ENCODE data around the gene FOXN3. TPM values are rescaled to one million over a fixed set of nuclear protein-coding genes. Genes with fewer than 3 reads are reported as not detected.

The FOXN3 gene
- total RNA-seq, 1 donor from 2014 or later: 31.8 TPM

DNA sequence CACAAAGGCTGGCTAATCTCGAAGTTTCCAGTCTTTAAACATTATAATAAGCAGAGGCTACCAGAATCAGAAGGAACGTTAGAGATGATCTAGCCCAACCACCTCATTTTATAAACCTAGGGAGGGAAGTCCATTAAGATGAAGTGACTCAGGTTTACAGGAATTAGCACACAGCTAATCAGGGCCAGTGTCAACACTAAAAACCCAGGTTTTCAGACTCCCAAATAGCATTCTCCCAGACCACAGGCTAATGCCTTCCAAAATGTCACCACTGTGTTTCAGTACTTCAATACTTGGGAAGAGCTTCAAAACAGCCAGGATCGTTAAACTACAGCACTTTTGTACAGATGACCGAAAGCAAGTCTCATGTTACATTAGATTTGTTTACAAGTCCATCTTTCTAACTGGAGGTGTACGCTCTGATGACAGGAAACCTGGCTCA is 89.2 kb downstream of the FOXN3 start:
- H3K27ac ChIP-seq (ENCODE audit: low read depth, low read length): no peak overlapping the region
- H3K27me3 ChIP-seq (ENCODE audit: control insufficient read depth in 3 of 3, insufficient read depth in 3 of 3, low read length in 3 of 3): no peaks in the 10 kb centered on the region
- no peak overlapping the region for H3K4me3 ChIP-seq (ENCODE audit: low read length in 3 of 3)
- H3K9ac ChIP-seq (ENCODE audit: low read depth in 1 of 3, low read length in 3 of 3): no peak overlapping the region
- peaks cover 0 to 4% (median 0%) of the 10 kb centered on the region in 3 donors for H3K36me3 ChIP-seq (ENCODE audit: control insufficient read depth in 3 of 3, insufficient read depth in 3 of 3, low read length in 3 of 3)
- peaks cover 10 to 20% (median 11%) of the 10 kb centered on the region in 3 donors for H3K4me1 ChIP-seq (ENCODE audit: control insufficient read depth in 3 of 3, insufficient read depth in 3 of 3, low read length in 3 of 3)
- H3K9me3 ChIP-seq (ENCODE audit: control insufficient read depth in 3 of 3, low read length in 3 of 3): no peaks in the 10 kb centered on the region

DNA sequence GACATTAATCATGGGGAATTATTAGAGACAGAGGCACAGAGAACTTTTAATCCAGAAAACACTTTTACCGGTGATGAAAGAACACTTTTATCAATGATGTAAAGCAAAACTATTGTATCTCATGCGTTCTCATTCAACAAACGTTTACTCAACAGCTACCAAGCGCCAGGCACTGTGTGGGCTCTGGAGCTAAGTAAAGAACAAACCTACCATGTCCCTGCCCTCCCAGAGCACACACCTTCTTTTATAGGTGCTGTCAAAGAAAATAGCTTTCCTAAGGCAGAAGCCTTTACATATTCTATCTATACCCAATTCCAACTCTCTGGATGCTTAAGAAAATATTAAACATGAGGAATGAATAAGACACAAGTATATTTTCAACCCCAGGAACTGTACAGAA is 91.1 kb downstream of the FOXN3 start:
- Histone ChIP-seq H3K4me1 (ENCODE audit: control insufficient read depth in 3 of 3, insufficient read depth in 3 of 3, low read length in 3 of 3) (peaks cover 10 to 27% (median 17%) of the 10 kb centered on the region in 3 donors), H3K9ac (ENCODE audit: low read depth in 1 of 3, low read length in 3 of 3) (no peak overlapping the region), H3K9me3 (ENCODE audit: control insufficient read depth in 3 of 3, low read length in 3 of 3) (no peaks in the 10 kb centered on the region), H3K36me3 (ENCODE audit: control insufficient read depth in 3 of 3, insufficient read depth in 3 of 3, low read length in 3 of 3) (peaks cover 0 to 4% (median 0%) of the 10 kb centered on the region in 3 donors), H3K4me3 (ENCODE audit: low read length in 3 of 3) (no peak overlapping the region), H3K27me3 (ENCODE audit: control insufficient read depth in 3 of 3, insufficient read depth in 3 of 3, low read length in 3 of 3) (no peaks in the 10 kb centered on the region), H3K27ac (ENCODE audit: low read depth, low read length) (no peak overlapping the region)

DNA sequence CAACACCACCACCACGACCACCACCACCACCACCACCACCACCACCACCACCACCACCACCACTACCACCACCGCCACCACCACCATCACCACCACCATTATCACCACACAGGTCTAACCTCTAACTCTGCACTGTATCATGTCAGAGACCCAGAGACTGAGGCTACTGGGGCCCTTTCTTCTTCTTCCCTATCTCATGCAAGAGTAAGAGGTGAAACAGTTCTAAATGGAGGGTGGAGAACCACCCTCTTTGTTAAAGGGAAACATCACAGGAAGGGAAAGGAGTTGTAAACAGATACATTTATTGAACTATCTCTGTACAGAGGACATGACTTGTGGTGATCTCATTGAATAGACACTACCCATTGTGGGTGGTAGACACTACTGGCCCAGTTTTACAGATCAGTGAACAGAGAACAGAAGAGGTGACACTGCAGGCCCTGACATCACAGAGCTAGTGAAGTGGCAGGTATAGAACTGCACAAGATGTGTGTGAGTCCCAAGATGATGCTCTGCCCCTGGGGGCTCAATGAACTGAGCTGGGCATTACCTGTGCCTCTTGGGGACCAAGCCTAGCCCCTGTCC is 91.6 kb downstream of the FOXN3 start:
- peaks cover 4 to 22% (median 15%) of the 10 kb centered on the region in 3 donors for H3K4me1 ChIP-seq (ENCODE audit: control insufficient read depth in 3 of 3, insufficient read depth in 3 of 3, low read length in 3 of 3)

DNA sequence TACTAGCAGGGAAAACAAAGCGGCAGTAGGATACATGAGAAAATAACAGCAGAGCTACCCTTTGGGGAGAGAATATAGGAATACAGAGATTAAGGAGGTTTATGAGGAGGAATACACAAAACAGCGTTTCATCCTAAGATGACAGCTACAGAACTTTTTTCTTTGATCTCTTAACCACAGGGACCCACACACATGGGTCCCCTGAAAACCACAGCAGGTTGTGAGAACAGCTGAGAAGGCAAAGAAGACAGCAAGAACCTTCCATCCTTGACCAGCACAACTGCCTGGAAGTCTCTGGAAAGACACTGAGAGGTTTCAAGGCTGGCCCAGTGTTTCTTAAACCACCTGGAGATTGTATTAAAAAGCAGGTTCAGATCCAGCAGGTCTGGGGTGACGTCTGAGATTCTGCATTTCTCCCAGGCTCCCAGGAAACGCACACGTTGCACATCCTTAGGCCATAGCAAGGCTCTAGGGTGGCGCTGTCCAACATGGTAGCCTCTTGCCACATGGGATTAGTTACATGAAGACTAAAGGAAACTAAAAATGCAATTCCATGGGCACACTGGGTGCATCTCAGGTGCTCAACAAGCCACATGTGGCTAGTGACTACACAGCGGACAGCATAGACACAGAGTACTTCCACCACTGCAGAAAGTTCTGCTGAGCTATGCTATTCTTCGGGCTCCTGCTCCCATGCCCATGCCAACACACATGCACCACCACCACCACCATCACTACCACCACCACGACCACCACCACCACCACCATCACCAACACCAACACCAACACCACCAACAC is 92.3 kb downstream of the FOXN3 start:
- Histone ChIP-seq H3K36me3 (ENCODE audit: control insufficient read depth in 3 of 3, insufficient read depth in 3 of 3, low read length in 3 of 3) (peaks cover 0 to 4% (median 0%) of the 10 kb centered on the region in 3 donors), H3K4me1 (ENCODE audit: control insufficient read depth in 3 of 3, insufficient read depth in 3 of 3, low read length in 3 of 3) (peaks cover 0 to 16% (median 11%) of the 10 kb centered on the region in 3 donors), H3K9me3 (ENCODE audit: control insufficient read depth in 3 of 3, low read length in 3 of 3) (no peaks in the 10 kb centered on the region), H3K9ac (ENCODE audit: low read depth in 1 of 3, low read length in 3 of 3) (no peak overlapping the region), H3K4me3 (ENCODE audit: low read length in 3 of 3) (no peak overlapping the region), H3K27me3 (ENCODE audit: control insufficient read depth in 3 of 3, insufficient read depth in 3 of 3, low read length in 3 of 3) (no peaks in the 10 kb centered on the region), H3K27ac (ENCODE audit: low read depth, low read length) (no peak overlapping the region)

More for the DNA sequence above, 91.6 kb downstream of the FOXN3 start:
- no peaks in the 10 kb centered on the region for H3K9me3 ChIP-seq (ENCODE audit: control insufficient read depth in 3 of 3, low read length in 3 of 3)
- no peak overlapping the region for H3K4me3 ChIP-seq (ENCODE audit: low read length in 3 of 3)
- no peak overlapping the region for H3K27ac ChIP-seq (ENCODE audit: low read depth, low read length)
- H3K36me3 ChIP-seq (ENCODE audit: control insufficient read depth in 3 of 3, insufficient read depth in 3 of 3, low read length in 3 of 3): peaks cover 0 to 4% (median 0%) of the 10 kb centered on the region in 3 donors
- H3K9ac ChIP-seq (ENCODE audit: low read depth in 1 of 3, low read length in 3 of 3): no peak overlapping the region
- H3K27me3 ChIP-seq (ENCODE audit: control insufficient read depth in 3 of 3, insufficient read depth in 3 of 3, low read length in 3 of 3): no peaks in the 10 kb centered on the region

DNA sequence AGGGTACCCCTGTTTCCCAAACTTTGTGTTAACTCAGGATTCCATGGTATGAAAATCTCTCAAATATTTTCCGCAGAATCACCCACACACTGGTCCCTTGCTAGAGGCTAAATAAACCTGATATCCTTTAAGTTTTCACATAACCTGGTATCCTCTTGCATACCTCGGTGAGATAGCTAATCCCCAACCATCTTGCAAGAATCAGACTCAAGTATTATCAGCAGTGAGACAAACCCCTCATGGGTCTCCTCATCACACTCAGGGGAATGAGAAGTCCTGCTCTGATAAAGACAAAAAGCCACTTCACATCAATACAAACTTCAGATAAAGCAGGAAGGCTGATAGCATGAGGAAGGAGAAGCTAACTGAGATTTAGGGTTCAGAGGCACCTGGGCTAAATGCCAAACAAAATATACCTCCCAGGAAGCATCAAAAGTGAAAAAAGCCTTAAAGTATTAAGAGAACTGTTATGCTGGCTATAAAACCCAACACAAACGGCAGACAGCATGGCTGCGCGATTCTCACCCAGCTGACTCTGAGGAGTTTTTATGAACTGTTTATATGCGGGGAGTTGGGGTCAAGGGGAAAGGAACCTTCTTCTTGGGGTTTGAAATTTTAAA is 96.5 kb downstream of the FOXN3 start:
- H3K27me3 ChIP-seq (ENCODE audit: control insufficient read depth in 3 of 3, insufficient read depth in 3 of 3, low read length in 3 of 3): no peaks in the 10 kb centered on the region

DNA sequence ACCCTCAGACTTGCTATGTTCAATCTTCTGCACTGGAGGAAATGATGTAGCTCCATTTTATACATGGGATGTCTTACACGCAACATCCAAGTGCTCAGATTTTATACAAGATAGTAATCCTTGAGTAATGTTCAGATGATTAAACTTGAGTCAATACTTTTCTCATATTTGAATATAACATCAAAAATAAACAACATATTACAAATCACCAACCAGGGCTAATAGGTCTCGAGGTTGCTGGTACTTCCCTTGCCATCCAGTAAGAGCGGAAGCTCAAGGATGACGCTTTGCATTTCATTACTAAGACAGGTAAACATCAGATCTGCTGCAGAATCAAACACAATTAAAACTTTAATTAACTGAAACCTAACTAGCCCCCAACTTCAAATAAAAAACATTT is 97.3 kb downstream of the FOXN3 start:
- H3K27me3 ChIP-seq (ENCODE audit: control insufficient read depth in 3 of 3, insufficient read depth in 3 of 3, low read length in 3 of 3): no peaks in the 10 kb centered on the region
- peaks cover 0 to 2% (median 0%) of the 10 kb centered on the region in 3 donors for H3K36me3 ChIP-seq (ENCODE audit: control insufficient read depth in 3 of 3, insufficient read depth in 3 of 3, low read length in 3 of 3)
- H3K4me1 ChIP-seq (ENCODE audit: control insufficient read depth in 3 of 3, insufficient read depth in 3 of 3, low read length in 3 of 3): peaks cover 0 to 11% (median 10%) of the 10 kb centered on the region in 3 donors
- H3K9ac ChIP-seq (ENCODE audit: low read depth in 1 of 3, low read length in 3 of 3): no peak overlapping the region
- no peak overlapping the region for H3K4me3 ChIP-seq (ENCODE audit: low read length in 3 of 3)
- H3K9me3 ChIP-seq (ENCODE audit: control insufficient read depth in 3 of 3, low read length in 3 of 3): no peaks in the 10 kb centered on the region
- H3K27ac ChIP-seq (ENCODE audit: low read depth, low read length): no peak overlapping the region

More for the DNA sequence above, 96.5 kb downstream of the FOXN3 start:
- H3K4me3 ChIP-seq (ENCODE audit: low read length in 3 of 3): no peak overlapping the region
- no peak overlapping the region for H3K27ac ChIP-seq (ENCODE audit: low read depth, low read length)
- H3K9ac ChIP-seq (ENCODE audit: low read depth in 1 of 3, low read length in 3 of 3): no peak overlapping the region
- H3K4me1 ChIP-seq (ENCODE audit: control insufficient read depth in 3 of 3, insufficient read depth in 3 of 3, low read length in 3 of 3): peaks cover 0 to 11% (median 11%) of the 10 kb centered on the region in 3 donors
- no peaks in the 10 kb centered on the region for H3K9me3 ChIP-seq (ENCODE audit: control insufficient read depth in 3 of 3, low read length in 3 of 3)
- H3K36me3 ChIP-seq (ENCODE audit: control insufficient read depth in 3 of 3, insufficient read depth in 3 of 3, low read length in 3 of 3): peaks cover 0 to 2% (median under 1%) of the 10 kb centered on the region in 3 donors

DNA sequence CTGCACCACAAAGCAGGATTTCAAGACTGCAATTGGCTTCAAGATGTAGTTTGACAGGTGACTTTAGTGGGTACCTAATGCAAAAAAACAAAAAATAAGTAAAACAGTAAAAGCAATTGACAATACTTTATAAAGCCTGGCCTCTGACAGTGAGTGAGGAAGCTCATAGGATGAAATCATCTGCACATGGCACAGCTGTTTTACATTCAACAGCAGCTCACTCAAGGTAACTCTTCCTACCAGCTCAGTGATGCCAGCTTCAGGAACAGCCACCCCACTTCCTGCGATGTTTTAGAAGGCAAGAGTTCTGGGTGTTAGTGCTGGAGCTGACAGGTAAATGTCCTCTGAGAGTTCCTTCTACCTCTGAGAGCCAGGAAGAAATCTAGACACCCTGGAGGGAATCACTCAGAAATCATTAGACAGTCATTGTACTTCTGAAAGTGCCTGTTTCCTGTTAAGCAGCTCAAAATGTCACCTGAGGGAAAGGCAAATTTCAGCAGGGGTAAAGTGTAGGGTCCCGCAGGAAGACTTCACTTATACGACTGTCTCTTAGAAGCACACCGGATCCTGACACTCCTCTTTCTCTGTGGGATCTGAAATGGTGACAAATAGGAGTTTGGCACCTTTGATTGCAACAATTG is 99.9 kb downstream of the FOXN3 start:
- H3K27ac ChIP-seq (ENCODE audit: low read depth, low read length): no peak overlapping the region
- no peak overlapping the region for H3K4me3 ChIP-seq (ENCODE audit: low read length in 3 of 3)
- H3K9ac ChIP-seq (ENCODE audit: low read depth in 1 of 3, low read length in 3 of 3): no peak overlapping the region
- H3K4me1 ChIP-seq (ENCODE audit: control insufficient read depth in 3 of 3, insufficient read depth in 3 of 3, low read length in 3 of 3): peaks cover 0 to 7% (median 5%) of the 10 kb centered on the region in 3 donors
- no peaks in the 10 kb centered on the region for H3K27me3 ChIP-seq (ENCODE audit: control insufficient read depth in 3 of 3, insufficient read depth in 3 of 3, low read length in 3 of 3)
- peaks cover 0 to 3% (median 2%) of the 10 kb centered on the region in 3 donors for H3K36me3 ChIP-seq (ENCODE audit: control insufficient read depth in 3 of 3, insufficient read depth in 3 of 3, low read length in 3 of 3)
- no peaks in the 10 kb centered on the region for H3K9me3 ChIP-seq (ENCODE audit: control insufficient read depth in 3 of 3, low read length in 3 of 3)

DNA sequence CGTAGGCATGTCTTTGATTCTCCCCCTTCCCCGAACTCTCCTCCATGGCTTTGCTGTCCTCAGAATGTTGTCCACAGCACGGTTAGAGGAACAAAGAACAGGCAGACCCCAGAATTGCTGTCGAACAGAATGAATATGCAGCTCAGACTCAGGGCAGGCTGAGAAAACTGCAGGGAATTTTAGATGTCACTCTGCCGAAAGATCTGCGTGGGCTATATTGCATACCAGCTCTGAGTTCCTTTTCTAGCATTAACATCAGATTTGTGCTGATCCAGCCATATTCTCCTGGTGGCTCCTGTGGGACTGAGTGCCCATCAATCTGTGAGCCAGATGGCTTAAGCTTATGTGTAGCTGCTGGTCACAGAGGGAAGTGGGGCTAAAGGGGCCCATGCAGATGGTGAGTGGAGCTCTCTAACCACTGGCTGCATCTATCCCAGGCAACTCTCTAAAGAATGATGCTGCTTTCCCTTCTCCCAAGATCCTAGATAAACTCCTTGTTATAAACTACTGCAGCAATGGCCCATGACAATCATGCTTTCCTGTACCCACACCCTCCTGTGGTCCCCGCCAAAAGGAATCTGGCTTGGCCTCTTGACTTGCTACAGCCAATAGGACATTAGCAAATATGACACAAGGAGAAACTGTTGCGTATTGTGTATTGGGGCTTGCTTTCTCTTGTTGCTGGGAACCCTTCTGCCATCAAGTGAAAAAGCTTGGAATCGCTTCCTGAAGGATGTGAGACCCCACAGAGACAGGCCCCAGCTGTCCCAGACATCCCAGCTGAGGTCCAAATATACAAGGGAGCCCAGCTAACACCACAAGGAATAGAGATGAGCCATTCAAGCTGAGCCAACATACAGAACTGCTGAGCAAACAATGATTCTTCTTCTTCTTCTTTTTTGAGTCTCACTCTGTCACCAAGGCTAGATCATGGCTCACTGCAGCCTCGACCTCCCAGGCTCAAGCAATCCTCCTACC is 101.3 kb downstream of the FOXN3 start:
- Histone ChIP-seq H3K27me3 (ENCODE audit: control insufficient read depth in 3 of 3, insufficient read depth in 3 of 3, low read length in 3 of 3) (no peaks in the 10 kb centered on the region), H3K9ac (ENCODE audit: low read depth in 1 of 3, low read length in 3 of 3) (no peak overlapping the region), H3K36me3 (ENCODE audit: control insufficient read depth in 3 of 3, insufficient read depth in 3 of 3, low read length in 3 of 3) (peaks cover 0 to 3% (median 2%) of the 10 kb centered on the region in 3 donors), H3K27ac (ENCODE audit: low read depth, low read length) (no peak overlapping the region), H3K4me1 (ENCODE audit: control insufficient read depth in 3 of 3, insufficient read depth in 3 of 3, low read length in 3 of 3) (peaks cover 0 to 4% (median 3%) of the 10 kb centered on the region in 3 donors), H3K9me3 (ENCODE audit: control insufficient read depth in 3 of 3, low read length in 3 of 3) (no peaks in the 10 kb centered on the region), H3K4me3 (ENCODE audit: low read length in 3 of 3) (no peak overlapping the region)

DNA sequence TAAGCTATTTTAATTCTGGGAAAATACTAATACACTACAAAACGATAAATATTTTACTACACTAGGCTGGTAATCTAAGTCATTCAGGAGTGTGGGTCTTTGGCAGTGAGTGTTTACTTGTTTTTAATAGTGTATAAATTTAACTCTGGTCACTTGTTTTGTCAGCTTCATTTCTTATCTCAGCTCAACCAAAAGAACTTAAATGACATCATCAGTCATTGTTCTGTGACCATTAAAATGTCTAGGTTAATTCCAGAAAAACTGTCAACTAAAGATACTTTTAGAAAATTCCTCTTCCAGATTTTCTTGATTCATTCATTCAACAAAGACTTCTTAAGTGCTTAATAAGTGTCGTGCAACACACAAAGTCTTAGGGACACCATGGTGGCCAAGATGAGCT is 102.8 kb downstream of the FOXN3 start:
- H3K4me1 ChIP-seq (ENCODE audit: control insufficient read depth in 3 of 3, insufficient read depth in 3 of 3, low read length in 3 of 3): peaks cover 2 to 11% (median 9%) of the 10 kb centered on the region in 3 donors
- H3K36me3 ChIP-seq (ENCODE audit: control insufficient read depth in 3 of 3, insufficient read depth in 3 of 3, low read length in 3 of 3): peaks cover 0 to 3% (median 2%) of the 10 kb centered on the region in 3 donors

More for the DNA sequence above, 102.8 kb downstream of the FOXN3 start:
- Histone ChIP-seq H3K9me3 (ENCODE audit: control insufficient read depth in 3 of 3, low read length in 3 of 3) (no peaks in the 10 kb centered on the region), H3K27ac (ENCODE audit: low read depth, low read length) (no peak overlapping the region), H3K4me3 (ENCODE audit: low read length in 3 of 3) (no peak overlapping the region), H3K9ac (ENCODE audit: low read depth in 1 of 3, low read length in 3 of 3) (no peak overlapping the region), H3K27me3 (ENCODE audit: control insufficient read depth in 3 of 3, insufficient read depth in 3 of 3, low read length in 3 of 3) (no peaks in the 10 kb centered on the region)
